OCI-LY7 (cell line): Measurements from ENCODE around the gene NAA10.

Experiments used
- CTCF ChIP-seq: fragments of 200-600 bp; sonication (generic); conservative IDR thresholded peaks from 2 replicates; pipeline ENCODE4 v1.5.1; 2014; ENCODE audit warnings: mild to moderate bottlenecking, antibody characterized with exemption, low read length, moderate library complexity, mixed read lengths
- EZH2phosphoT487 ChIP-seq: fragments of 200-600 bp; sonication (generic); IDR thresholded peaks from 2 replicates; pipeline ENCODE4 v1.6.1; 2018; ENCODE audit warnings: low read depth, borderline replicate concordance, mild to moderate bottlenecking, mixed run types, antibody characterized with exemption, low read length, moderate library complexity, mixed read lengths

GRCh38 chrX:153953342-153953830 lies 18.5 kb upstream of the NAA10 start:
- peak; percentile 81 for TF ChIP-seq CTCF
- no peak for TF ChIP-seq EZH2phosphoT487
